HG03575 (cell line): Measurements from ENCODE around the gene KIAA0513.

ENCODE experiments used
- ATAC-seq: cut with Tn5 transposase; IDR thresholded peaks from one replicate; pipeline ENCODE4 v1.9.1; 2021; ENCODE audit not compliant: unreplicated experiment, insufficient number of reproducible peaks, low FRiP score; ENCODE audit errors: extremely low read depth

Gene KIAA0513

DNA sequence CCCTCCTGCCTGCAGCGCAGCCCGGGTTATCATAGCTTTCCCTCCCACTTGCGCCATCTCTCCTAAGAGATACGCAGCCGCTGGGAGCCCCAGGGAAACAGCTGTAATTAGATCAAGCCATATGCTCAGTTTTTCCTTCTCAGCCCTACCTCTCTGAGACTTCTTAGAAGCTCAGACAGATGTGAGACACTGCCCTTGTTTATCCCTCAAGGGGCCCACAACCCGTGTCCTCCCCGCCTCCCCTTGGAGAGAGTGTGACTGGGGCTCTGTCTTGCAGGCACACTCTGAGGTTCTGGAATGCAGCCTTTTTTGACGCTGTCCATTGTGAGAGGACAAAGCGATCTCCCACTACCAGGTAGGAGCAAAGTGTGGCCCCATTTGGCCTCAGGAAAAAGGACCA is 53.4 kb downstream of the KIAA0513 start:
- no peak for ATAC-seq

DNA sequence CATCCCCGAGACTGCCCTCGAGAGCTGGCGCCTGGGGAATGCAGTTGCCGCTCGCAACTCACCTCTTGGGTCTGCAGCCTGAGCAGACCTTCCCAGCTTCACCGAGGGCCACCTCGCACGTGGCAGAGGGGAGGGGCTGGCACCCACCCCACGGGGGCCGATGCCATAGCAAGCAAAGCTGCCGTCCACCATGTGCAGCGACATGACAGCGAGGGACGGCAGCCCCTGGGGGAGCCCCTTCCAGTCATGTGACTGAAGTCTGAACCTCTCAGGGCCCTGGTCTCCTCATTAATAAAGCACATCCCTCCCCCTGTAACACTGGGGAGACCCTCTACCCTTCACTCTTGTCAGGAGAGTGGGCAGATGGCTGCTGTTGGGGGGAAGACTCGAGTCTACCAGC is 54.2 kb downstream of the KIAA0513 start:
- ATAC-seq: no peak

DNA sequence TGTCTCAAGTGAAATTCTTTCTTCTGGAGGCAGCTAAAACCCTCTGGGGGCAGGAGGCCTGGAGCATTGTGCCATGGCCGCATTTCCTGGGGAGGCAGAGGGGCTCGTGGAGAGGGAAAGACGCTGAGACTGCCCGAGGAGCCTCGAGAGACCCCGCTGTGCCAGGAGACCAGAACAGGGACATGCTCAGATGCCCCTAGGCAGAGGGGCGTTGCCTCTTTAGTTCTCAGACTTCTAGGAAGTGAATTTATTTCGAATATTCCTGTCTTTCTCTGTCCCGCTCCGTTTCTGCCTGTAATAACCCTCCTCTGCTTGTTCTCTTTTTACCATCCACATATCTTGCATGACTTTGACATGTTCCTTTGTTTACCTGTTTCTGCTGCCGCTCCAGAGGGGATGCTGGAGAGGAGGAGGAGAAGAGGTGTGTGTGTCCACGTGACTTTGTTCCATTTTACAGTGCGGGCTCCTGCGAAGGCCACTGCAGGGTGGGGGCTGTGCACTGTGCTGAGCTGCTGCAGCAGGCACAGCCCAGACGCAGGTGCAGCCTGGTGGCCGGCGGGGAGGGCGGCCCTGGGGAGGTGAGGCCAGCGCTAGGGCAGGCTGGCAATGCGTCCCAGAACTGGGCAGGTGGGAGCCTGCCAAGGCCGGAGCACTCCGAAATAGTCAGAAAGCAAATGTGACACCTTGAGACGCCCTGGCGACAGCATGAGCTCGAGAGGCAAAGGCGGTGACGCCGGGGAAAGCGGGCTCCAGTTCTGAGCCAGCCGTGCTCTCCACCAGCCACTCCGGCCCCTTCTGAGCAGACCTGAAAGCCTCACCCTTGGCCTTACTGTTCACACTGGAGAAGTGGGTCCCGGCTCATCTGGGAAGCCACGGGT is 54.8 kb downstream of the KIAA0513 start:
- no peak for ATAC-seq

DNA sequence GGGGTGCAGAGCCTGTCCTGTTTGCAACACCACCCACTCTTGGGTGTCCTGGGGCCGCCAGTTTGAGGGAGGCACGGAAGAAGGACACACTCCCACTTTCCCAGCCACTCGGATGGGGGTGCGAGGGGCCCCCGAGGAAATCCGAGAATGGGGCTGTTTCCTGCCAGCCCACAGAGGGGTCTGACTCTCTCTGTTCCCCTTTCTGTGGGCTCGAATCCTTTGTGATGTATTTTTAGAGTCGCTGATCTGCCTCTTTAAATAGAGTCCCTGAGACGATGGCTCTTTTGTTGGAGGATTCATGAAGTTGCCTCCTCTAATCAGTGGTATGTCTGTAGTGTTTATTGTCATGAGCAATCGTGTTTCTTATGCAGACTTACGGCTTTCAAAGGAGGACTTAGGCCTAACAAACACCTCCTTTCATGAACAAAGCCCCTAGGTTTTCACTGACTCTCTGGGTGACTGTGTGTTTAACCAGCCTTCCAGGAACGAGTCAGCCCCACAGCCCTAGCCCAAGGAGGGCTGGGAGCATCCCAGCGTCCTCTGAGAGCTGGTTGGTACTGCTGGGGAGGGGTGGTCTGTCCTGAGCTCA is 55.5 kb downstream of the KIAA0513 start:
- ATAC-seq: no peak

DNA sequence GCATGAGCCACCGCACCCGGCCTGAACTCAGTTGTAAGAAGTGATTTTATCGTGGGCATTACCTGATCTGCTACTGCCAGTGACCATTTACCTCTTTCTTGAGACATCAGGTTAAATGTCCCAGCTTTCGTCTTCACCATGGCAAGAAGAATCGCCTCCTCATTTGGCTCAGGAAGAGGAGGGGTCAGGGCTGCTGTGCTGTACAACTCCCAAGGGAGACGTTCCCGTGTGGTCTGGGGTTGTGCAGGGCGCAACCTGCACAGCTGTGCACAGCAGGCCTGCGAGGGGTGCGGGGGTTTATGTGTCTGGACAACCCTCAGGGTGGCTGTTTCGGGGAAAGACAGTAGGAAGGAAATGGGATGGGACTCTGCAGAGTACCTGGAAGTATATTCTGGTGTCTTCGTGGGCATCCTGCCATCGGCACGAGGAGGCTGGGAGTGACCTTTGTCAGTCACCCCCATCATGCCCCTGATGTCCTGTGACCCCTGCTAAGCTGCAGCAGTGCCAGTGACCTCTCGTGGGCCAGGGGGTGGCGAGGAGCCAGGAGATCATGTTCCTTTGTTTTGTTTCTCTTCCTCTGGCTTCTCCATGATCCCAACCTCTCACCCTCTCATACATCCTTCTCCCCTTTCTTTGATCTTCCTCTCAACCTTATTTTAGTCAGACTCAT is 57.4 kb downstream of the KIAA0513 start:
- no peak for ATAC-seq

DNA sequence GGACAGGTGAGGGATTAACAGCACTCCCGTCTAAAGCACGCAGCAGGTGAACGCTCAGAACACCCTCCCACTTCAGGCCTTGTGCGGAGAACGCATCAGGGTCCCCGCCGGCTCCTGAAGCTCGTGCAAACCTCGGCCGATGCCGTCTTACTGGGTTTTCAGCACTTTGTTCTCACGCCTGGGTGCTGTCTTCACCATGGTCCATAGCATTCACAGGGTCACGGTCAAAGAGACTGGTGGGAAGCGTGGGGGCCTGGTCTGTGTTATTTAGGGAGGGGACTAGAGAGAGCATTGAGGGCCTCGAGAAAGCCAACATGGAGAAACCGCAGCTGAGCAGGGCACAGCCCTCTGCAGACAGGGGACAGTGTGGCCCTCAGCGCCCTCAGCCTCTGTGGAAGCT is 58.1 kb downstream of the KIAA0513 start:
- no peak for ATAC-seq

DNA sequence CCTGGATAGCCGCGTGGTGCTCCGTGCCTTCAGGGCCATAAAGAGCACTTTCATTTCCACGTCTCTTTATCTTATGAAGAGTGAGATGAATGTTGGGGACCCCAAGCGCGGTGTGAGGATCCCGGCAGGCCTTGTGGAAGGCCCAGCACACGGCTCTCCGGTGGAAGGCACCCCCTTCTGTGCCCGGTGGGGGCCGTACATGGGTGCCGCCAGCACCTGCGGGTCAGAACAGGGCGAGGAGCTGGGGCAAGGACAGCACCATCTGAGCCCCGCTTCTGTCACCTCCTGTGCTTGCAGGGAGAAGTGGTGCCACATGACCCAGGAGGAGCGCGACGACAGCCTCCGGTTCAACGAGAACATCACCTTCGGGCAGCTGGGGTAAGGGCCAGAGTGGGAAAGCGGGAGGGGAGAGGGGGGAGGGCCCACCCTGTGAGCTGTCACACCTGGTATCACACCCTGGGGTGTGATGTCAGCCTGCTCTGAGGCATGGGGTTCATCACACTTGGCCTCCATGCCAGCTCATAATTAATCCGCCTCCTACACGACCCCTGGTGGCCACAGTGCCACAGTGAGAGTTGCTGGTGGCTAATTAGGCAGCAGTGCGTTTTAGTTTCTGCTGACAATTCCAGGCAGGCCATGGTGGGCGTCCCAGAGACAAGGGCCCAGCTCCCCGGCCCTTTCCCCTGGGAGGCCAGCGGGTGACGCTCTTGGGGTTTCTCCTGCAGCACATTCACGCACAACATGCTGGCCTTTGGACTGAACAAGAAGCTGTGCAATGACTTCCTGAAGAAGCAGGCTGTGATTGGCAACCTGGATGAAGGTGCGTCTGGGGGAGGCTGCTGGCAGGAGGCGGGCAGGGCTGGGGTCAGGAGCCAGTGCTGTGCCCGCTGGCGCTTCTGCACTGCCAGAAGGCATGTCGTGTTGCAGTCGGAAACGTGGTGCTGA is 59.0 kb downstream of the KIAA0513 start:
- ATAC-seq: no peak

DNA sequence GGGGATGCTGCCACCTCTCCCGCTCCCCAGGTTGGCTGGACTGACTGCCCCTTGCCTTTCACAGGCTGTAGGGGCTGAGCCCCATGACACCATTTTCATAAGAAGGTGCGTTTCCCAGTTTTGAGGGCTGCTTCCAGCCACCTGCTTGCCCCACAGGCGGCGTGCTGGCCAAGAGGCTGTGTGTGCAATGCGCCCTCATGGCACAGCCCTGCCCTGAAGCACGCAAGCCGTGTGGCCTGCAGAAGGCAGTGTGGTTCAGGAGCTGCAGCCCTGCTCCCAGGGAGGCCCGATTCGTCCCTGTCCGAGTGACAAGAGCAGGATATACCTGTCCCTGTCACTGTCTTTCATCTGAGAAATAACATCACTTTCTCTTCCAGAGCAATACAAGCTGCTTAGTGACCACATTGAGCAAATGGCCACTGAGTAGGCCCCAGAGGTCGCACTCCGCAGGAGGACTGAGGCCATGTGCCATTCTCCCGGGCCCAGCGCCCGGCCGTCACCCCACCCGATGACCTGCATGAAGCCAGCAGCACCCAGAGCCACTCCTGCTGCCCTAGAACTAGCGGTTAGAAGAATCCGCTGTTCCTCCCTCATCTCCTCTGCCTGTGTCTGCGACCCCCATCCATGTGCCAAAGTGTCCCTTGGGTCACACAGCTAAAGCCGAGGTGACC is 60.4 kb downstream of the KIAA0513 start:
- ATAC-seq: no peak

DNA sequence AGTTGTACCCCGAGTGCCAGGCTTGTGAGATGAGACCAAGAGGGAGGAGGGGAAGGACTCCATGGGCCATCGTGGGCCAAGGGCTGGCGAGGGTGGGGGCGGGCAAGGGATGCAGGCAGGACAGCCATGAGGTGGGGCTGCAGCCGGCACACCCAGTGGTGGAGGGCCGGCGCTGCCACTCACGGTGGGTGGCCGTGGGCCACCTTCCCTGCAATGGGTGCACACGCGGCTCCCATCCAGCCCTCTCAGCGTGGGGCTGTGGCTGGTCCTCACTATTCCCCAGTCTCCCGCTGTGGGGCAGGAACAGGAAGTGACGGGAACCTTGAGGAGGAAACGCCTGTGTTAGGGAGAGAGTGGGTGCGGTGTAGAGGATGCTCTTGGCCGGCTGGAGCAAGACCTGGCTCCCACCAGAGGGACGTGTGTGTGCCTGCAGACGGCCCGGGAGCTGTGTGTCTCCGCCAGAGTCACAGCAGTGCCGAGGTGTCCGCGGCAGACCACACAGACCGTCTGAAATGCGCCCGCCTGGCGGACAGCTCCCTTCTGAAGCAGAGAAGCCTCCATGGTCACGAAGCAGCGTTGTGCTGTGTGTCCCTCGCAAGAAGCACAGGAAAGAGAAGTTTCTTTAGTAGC is 61.1 kb downstream of the KIAA0513 start:
- no peak for ATAC-seq

DNA sequence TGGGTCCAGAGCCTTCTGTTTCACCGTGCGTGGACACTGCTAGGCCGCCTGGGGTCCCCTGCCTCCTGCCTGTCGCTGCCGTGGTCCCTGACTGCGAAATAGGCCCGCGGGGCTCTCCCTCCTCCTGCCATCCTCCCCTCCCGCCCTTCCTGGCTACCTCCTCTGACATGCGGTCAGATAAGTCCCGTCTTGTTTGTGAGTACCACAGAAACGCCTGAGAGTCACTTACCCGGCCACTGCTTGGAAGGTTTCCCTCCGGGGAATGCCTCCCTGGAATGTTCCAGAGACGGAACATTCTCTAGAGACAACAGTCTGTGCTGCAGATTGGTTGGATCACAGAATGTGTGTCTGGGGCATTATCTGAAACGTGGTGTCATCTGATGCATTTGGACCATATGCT is 61.9 kb downstream of the KIAA0513 start:
- no peak for ATAC-seq

DNA sequence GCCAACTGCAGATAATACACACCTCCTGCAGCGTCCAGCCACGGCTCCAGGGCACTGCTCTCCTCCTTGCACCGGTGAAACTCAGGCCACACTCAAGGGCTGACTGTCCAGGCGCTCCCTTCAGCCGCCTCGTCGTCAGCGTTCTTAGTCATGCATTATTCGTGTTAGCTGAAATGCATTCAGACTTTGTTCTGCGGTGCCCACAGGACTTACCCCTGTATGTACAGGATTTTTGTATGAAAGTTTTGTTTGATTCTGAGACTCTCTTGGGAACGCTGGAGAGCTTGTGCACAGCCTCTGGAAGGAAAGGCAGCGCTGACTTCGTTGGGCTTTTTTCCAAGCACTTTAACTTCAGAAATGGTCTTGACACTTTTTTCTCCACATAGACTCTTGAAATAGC is 62.6 kb downstream of the KIAA0513 start:
- ATAC-seq: no peak

DNA sequence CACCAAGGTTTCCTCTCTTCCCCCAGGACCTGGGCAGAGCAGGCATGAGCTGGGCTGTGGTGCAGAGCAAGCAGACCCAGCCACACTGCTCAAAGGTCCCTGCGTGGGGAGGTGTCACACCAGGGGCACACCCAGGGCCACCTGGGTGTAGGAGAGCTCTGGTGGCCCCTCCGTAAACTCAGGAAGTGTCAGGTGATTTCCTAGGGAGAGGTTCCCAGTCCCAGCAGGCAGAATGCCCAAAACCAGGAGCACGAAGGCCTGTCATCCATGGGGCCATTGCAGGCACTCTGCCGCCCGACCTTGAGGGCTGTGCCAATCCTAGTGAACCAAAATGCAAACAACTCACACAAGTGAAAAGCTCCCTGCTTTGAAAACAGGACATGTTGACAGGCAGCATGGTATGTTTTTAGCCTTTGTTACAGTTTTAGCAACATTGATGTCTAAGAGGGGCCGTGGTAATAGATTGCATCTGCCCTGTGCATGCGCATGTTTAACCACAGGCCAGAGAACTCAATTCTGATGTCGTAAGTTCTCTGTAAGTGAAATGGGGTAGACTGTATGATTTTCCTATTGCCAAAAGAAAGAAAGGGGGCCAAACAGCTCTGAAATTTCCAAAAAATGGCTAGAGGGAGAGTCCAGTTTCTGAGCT is 63.4 kb downstream of the KIAA0513 start:
- no peak for ATAC-seq

DNA sequence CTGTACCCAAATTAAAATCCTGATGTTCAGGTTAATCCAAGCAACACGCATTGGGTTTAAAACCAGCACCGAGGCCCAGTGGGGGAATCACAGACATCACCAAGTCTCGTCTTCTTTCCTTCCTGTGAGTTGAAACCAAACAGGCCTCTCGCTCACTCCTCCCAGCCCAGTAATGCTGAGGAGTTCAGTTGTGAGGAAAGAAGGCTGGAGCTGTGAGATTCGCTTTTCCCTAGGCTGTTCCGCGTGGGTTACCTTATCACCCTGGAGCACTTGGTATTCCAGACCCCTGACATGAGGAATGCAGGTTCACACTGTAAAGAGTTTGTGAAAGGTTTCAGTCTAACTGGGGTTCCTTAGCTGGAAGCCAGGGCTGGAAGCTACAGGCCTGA is 63.9 kb downstream of the KIAA0513 start:
- ATAC-seq: no peak

DNA sequence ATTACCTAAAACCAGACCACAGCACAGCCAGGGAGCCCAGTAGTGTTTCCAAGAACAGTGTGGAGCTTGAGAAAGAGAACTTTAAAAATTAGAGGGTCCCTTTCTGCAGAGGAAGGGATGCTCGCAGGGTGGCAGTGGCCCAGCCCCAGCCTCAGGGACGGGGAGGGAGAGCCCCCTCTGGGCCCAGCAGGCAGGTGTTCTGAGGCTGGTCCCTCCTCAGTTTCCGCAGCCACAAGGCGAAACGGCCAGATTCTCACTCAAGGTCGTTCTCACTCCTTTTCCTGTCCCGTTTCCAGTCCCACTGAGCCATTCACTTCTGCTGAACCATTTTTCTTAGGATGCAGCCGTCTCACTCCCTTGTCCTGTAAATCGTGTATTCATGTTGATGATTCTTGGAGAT is 64.7 kb downstream of the KIAA0513 start:
- ATAC-seq: no peak

DNA sequence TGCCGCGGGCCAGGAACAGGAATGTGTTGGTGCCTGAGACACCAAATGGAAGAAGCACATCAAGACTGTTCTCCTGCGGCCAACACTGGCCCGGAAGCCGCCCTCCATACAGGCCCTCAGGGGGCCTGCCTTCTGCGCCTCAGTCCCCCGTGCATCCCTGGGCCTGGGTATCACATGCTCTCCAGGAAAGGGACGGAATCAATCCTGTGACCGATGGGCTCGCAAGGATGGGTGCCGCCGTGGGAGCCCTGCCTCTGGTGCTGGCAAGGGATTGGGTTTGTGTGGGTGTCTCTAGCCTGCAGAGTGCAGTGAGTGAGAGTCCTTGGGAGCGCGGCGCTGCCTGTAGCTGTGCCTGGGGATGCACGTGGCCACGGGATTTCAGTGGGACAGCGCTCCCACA is 65.3 kb downstream of the KIAA0513 start:
- no peak for ATAC-seq

DNA sequence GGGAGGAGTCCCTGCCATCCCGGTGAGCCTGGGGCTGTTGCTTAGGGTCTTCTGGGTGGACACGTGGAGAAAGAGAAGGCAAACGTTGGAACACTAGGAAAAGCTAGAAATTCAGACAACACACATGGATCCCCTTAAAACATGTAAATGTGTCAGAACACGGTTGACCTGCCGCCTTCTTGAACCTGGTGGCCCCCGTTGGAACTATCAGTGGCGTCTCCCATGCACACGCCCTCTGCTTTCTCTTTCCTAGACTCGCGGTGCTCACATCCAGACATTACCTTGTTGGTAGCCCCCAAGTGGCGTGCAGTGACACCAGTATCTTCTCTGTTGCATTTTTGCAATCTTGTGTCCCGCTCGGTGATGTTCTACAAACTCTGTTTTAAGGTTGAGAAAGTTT is 66.1 kb downstream of the KIAA0513 start:
- ATAC-seq: no peak

DNA sequence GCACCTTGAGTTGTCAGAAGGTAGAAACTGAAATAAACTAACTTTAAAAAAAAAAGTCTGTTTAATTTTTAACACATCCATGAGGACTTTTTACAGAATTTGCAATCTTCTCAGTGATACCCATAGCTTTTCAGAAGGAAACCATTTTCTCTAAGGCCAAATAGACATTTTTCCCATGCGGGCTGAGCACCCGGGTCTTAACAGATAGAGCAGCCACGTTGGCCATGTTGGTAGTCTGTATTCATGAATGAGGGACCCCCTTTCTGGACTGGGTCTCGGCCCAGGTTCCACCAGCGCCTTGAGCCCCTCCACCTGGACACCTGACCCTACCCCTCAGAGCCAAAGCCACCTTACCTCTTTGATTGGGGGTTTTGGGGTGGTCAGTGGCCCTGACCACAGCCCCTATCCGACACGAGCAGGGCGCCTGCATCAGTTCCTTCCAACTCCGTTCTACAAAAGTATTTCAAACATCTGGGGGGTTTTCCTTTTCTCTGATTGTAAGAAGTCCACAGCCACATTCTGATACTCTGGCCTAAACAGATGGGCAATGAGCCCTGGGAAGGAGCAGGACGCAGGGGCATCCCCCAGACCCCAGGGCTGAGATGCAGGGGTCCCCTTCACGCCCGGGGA is 66.7 kb downstream of the KIAA0513 start:
- no peak for ATAC-seq
